ENCODE results near the gene DAPK2. TPM values are rescaled to one million over a fixed set of nuclear protein-coding genes. Genes with fewer than 3 reads are reported as not detected.

Gene DAPK2
- total RNA-seq, 1 donor from 2014 or later, result 31.8 TPM

- DNase-seq (ENCODE audit: low spot score), result peak; percentile 55
- intact Hi-C loops (cut with DNase I), result loop anchor here (2.0 to 5.0 kb wide), 3 partner anchors 59 to 176 kb away; partner anchors contain the start of gene HERC1
These were observed 154.5 kb downstream of the DAPK2 start for GRCh38 chr15:63891768-63892133.

GRCh38 chr15:63891079-63891767, 155.1 kb downstream of the DAPK2 start:
- intact Hi-C loops (cut with DNase I), result loop anchor here (5.0 kb wide), 2 partner anchors 59 to 176 kb away; partner anchors contain the start of gene HERC1
- DNase-seq (ENCODE audit: low spot score), result peak; percentile 87

GRCh38 chr15:63890617-63891016, 155.7 kb downstream of the DAPK2 start:
- intact Hi-C loops (cut with DNase I), result loop anchor here (5.0 kb wide), 2 partner anchors 58 to 177 kb away; partner anchors contain the start of gene HERC1
- no peak for DNase-seq (ENCODE audit: low spot score)

- DNase-seq (ENCODE audit: low spot score), result peak; percentile 56
- intact Hi-C loops (cut with DNase I), result loop anchor here (5.0 kb wide), 2 partner anchors 58 to 177 kb away; partner anchors contain the start of gene HERC1
These were observed 156.5 kb downstream of the DAPK2 start for GRCh38 chr15:63889831-63890230.

GRCh38 chr15:63888823-63889222, 157.5 kb downstream of the DAPK2 start:
- peak; percentile 33 for DNase-seq (ENCODE audit: low spot score)
- intact Hi-C loops (cut with DNase I), result no loop called here

DNA sequence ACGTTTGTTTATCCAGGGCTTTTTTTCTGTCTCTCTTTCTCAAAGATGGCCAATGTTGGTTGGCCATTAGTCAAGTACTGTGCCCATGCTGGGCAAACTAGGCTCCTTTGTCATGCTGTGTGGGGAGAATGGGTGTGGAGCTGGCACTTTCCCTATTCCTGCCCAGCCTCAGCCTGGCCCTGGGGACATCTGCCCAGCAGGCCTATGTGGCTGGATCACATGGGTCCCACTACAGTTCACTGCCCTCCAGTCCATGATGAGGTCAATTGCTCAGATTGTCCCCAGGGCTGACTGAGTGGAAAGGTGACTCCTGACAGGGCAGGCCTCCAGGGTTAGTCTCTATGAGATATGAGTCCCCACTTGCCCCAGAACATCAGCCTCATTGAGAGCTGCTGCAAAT, 158.1 kb downstream of the DAPK2 start:
- intact Hi-C loops (cut with DNase I), result no loop called here
- DNase-seq (ENCODE audit: low spot score), result peak; percentile 20

DNA sequence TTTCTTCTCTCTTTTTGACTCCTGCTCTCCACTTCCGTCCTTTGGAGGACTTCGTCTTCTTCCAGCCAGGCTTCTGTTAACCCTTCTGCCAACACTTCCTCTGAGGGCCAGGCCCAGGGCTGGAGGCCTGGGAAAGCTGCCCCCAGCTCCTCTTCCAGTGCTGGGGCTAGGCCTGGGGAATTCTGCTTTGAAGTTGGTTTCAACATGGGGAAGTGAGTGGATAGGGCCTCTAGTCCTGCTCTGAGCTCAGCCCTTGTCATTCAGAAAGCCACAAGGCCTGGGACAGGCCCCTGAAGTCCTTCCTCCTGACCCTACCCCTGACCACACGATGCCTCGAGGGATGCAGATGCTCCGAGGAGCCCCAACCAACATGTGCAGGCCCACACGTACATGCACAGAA, 158.7 kb downstream of the DAPK2 start:
- intact Hi-C loops (cut with DNase I), result no loop called here
- no peak for DNase-seq (ENCODE audit: low spot score)

GRCh38 chr15:63884953-63885352, 161.3 kb downstream of the DAPK2 start:
- intact Hi-C loops (cut with DNase I), result no loop called here
- DNase-seq (ENCODE audit: low spot score), result no peak

DNA sequence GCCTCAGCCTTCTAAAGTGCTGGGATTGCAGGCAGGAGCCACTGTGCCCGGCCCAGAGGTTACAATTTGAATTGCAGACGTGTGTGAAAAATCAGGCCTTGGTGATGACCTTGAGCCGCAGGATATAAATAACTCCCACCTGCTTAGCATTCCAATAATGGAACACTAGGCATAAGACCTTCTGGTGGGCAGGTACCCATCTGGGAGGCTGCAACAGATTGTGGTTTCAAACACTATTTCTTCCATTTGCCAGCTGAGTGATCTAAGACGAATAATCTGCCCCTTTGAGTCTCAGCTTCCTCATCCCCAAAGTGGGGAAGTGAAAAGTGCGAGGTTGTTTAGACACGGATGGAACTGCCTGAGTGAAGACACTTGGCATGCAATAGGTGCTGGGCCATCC, 164.9 kb downstream of the DAPK2 start:
- intact Hi-C loops (cut with DNase I), result no loop called here
- DNase-seq (ENCODE audit: low spot score), result no peak

DNA sequence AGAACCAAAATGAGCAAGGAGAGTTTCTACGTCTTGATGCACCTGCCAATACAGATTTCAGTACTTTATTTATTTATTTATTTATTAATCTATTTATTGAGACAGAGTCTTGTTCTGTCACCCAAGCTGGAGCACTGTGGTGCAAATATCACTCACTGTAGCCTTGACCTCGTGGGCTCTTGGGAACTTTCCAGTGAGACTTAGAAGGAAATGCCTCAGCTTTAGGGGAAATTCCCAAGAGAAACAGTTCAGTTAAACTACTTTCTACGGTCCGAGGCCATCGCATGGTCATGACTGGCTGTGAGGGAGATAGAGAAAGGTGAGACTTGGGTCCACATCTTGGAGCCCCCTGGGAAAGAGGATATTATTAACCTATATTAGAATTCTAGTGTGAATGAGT, 165.5 kb downstream of the DAPK2 start:
- no peak for DNase-seq (ENCODE audit: low spot score)
- intact Hi-C loops (cut with DNase I), result no loop called here

GRCh38 chr15:63879995-63880394, 166.3 kb downstream of the DAPK2 start:
- intact Hi-C loops (cut with DNase I), result no loop called here
- no peak for DNase-seq (ENCODE audit: low spot score)

GRCh38 chr15:63879211-63879610, 167.1 kb downstream of the DAPK2 start:
- intact Hi-C loops (cut with DNase I), result no loop called here
- DNase-seq (ENCODE audit: low spot score), result no peak

GRCh38 chr15:63877713-63878271, 168.5 kb downstream of the DAPK2 start:
- intact Hi-C loops (cut with DNase I), result no loop called here
- no peak for DNase-seq (ENCODE audit: low spot score)

DNA sequence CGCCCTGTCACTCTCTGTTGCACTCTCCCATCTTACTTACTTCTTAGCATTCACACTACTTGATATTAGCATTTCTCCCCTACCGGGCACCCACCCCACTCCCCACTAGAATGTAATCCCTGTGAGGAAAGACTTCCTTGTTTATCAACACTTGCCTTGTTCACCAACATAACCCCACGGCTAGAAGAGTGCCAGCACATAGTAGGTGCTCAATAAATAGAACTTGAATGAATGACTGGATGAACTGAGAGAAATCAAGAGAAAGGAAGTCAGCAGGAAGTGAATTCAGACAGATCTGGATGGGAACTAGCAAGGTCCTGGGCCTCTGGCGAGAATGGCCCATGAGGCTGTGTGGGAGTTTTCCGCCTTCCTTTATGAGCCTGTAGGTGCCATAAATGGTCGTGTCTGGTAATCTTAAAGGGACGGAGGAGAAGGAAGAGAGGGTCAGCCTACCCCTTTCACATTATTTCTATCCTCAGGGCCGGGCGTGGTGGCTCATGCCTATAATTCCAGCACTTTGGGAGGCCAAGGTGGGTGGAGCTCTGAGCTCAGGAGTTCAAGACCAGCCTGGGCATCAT, 170.1 kb downstream of the DAPK2 start:
- no peak for DNase-seq (ENCODE audit: low spot score)
- intact Hi-C loops (cut with DNase I), result no loop called here

- intact Hi-C loops (cut with DNase I), result no loop called here
- no peak for DNase-seq (ENCODE audit: low spot score)
These were observed 171.7 kb downstream of the DAPK2 start for GRCh38 chr15:63874616-63875015.

DNA sequence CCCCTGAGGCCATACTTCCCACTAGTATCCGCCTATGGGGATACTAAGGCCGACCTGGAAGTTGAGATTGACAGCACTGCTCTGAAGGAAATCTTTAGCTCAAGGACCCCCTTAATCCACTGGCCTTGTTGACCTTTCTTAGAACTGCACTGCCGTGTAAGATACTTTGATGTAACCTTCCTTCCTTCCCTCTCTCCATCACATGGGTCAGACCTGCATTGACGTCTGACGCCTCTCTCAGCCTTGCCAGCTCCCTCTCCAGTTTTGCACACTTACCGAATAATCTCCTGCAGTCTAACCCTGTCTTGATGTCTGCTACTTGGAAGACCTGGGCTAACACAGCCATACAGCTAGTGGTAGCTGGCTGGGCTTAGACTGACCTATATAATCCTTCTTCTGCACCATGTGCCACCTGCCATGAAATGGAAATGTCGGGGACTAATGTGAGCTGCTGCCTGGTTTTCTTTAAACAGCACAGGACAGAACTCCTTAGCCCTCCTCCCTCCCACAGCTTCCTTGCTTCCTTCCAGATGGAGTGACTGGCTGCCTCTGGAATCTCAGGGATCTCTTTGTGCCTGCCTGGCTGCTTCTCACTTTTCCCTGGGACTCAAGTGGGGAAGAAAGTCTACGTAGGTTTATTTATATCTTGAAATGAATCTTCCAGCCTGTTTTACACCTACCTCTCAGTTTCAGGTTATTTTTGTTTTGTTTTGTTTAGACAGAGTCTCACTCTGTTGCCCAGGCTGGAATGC, 173.3 kb downstream of the DAPK2 start:
- DNase-seq (ENCODE audit: low spot score), result no peak
- intact Hi-C loops (cut with DNase I), result no loop called here

DNA sequence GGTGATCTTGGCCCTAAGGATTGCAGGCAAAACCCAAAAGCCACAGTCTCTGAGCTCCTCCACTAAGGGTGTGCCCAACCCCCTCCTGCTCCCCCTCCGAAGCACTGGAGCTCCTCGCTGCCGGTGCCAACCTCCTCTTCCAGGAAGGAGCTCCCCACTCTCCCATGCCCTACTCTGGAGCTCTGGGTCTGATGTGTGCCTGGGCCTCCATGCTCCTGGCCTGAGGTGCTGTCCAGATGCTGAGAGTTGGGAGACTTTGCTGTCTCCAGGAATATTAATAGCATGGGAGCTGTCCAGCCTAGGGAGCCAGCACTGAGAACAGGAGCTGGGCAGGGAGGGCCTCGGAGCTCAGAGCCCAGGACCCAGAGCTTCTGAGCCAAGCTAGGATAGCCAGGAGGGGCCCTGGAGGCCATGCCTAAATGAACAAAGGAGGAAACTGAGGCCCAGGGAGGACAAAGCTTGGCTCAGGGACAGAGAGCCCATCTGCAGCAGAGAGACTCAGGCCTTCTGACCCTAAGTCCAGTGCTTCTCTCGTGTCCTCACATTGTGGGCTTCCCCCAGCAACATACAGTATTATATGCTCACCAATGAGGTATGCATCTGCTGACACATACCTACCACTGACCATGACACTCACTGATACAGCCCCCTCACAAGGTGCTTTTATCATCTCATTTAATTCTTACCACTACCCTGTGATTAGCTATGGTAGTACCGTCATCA, 175.6 kb downstream of the DAPK2 start:
- DNase-seq (ENCODE audit: low spot score), result no peak
- intact Hi-C loops (cut with DNase I), result no loop called here

DNA sequence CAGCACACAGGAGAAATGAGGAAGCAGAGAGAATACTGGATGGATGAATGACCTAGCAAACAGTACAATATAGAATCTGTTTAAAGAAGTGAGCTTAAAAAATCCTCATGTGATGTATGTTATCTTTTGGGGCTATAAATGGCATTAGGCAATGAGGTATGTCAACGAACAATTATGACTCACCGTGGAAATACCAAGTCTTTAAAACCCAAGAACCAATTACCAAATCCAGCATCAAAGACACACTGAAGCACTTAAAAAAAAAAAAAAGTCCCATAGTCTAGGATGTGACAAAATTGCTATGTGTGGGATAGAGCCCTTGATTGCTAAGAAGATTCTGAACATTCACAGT, 176.3 kb downstream of the DAPK2 start:
- no peak for DNase-seq (ENCODE audit: low spot score)
- intact Hi-C loops (cut with DNase I), result no loop called here

DNA sequence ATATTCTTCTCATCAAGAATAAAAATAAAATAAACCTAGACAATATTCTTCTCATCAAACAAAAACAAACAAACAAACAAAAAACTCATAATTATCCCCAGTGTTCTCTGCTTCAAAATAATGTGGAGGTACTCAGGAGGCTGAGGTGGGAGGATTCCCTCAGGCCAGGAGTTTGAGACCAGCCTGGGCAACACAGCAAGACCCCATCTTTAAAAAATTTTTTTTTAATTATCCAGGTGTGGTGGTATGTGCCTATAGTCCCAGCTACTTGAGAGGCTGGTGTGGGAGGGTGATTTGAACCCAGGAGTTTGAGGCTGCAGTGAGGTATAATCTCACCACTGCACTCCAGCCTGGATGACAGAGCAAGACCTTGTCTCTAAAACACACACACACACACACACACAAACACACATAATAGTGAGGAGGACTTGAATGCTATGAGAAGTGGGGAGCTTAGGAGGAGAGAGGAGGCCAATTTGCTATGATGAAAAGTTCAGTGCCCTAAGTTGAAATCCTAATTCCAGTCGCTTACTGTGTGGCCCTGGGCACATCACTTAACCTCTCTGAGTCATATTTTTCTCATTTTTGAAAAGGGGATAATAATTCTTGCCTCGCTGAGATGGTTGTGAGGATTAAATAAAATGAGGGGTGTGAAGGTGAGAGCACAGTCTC, 176.8 kb downstream of the DAPK2 start:
- no peak for DNase-seq (ENCODE audit: low spot score)
- intact Hi-C loops (cut with DNase I), result no loop called here

Data from cardiac septum (tissue), 1 donor.